Measurements from ENCODE around the gene MRPL44. TPM values are rescaled to one million over a fixed set of nuclear protein-coding genes. Genes with fewer than 3 reads are reported as not detected.

Gene MRPL44
- total and polyA plus RNA-seq, 2 of the 13 experiments (the other 11 are each of a cell fraction or from before 2014, with no cell fraction given), result 38.4 to 78.0 TPM

- TF ChIP-seq CHCHD3 (CRISPR knock-in tag; IDR thresholded peaks at IDR 0.05) (no peak), SMAD1 (CRISPR knock-in tag; IDR thresholded peaks at IDR 0.05; ENCODE audit: borderline replicate concordance, low read depth) (0 out of 2 replicates have a peak, but pooled peaks have one; percentile 29), ZNF263 (CRISPR knock-in tag; IDR thresholded peaks at IDR 0.05) (0 out of 2 replicates have a peak, but pooled peaks have one; percentile 14), SALL1 (CRISPR knock-in tag; IDR thresholded peaks at IDR 0.05) (0 out of 2 replicates have a peak, but pooled peaks have one; percentile 23)
- FAIRE-seq (no peak), DNase-seq (ENCODE audit: low spot score) (no peak), ATAC-seq (no peak)
- Histone ChIP-seq H4K20me1 (ENCODE audit: insufficient read depth, low read length) (no peaks in the 10 kb centered on the region), H3K9me3 (ENCODE audit: low read length) (peaks cover 8% of the 10 kb centered on the region), H3K4me1 (ENCODE audit: insufficient read depth, low read length) (peaks cover 52% of the 10 kb centered on the region), H3K27me3 (ENCODE audit: control insufficient read depth in 1 of 2, insufficient read depth in 2 of 2, low read length in 2 of 2) (no peaks in the 10 kb centered on the region; a peak in 1 of 5 replicates), H3K9ac (ENCODE audit: insufficient read depth, low read depth, low read length) (no peak overlapping the region), H3K27ac (ENCODE audit: extremely low read length, insufficient read depth, low read length) (peak overlapping the region; percentile 90), H3K4me3 (replicated peaks in 1 of 3; ENCODE audit: insufficient read depth in 1 of 3, low read depth in 2 of 3, low read length in 3 of 3) (no peak overlapping the region), H3K4me2 (ENCODE audit: low read depth, low read length) (no peak overlapping the region), H3K36me3 (replicated peaks in 1 of 2; ENCODE audit: control insufficient read depth in 1 of 2, insufficient read depth in 2 of 2, low read length in 2 of 2) (no peaks in the 10 kb centered on the region; a peak in 1 of 5 replicates), H2AFZ (ENCODE audit: low read length) (no peak overlapping the region), H3K79me2 (ENCODE audit: insufficient read depth, low read length) (peaks cover 72% of the 10 kb centered on the region)
- intact Hi-C loops (cut with micrococcal nuclease; ENCODE audit: unreplicated experiment), result no loop called here
- in situ Hi-C loops (cut with HindIII; ENCODE audit: extremely low pct_ligation_motif_present, low pct_unique_long_range_greater_than_20kb), result no loop called here
- ChIA-PET CTCF (ENCODE audit: low intra/inter-chr PET ratio, low total read pairs) (no interaction called here), POLR2A (interaction anchor here (2.7 kb wide), 1 partner anchor 27 kb away, joined by 12 read pairs; no protein-coding TSS in a partner anchor)
- WGBS (ENCODE audit: low lambda C conversion rate), result 89% methylated on average over 7 of the region's 7 CpGs
- no TSS peak for BruUV-seq (replicated peaks)
These were observed 28.9 kb upstream of the MRPL44 start for GRCh38 chr2:223928113-223929006.

GRCh38 chr2:223929571-223930102 is 27.6 kb upstream of the MRPL44 start:
- Histone ChIP-seq H3K4me1 (ENCODE audit: insufficient read depth, low read length) (peaks cover 56% of the 10 kb centered on the region), H3K27ac (ENCODE audit: extremely low read length, insufficient read depth, low read length) (peak overlapping the region; percentile 90), H2AFZ (ENCODE audit: low read length) (no peak overlapping the region), H3K4me2 (ENCODE audit: low read depth, low read length) (peak overlapping the region; percentile 92), H3K27me3 (ENCODE audit: control insufficient read depth in 1 of 2, insufficient read depth in 2 of 2, low read length in 2 of 2) (no peaks in the 10 kb centered on the region; a peak in 1 of 5 replicates), H3K36me3 (replicated peaks in 1 of 2; ENCODE audit: control insufficient read depth in 1 of 2, insufficient read depth in 2 of 2, low read length in 2 of 2) (no peaks in the 10 kb centered on the region; a peak in 1 of 5 replicates), H3K9ac (ENCODE audit: insufficient read depth, low read depth, low read length) (peak overlapping the region; percentile 81), H3K79me2 (ENCODE audit: insufficient read depth, low read length) (peaks cover 69% of the 10 kb centered on the region), H3K4me3 (replicated peaks in 1 of 3; ENCODE audit: insufficient read depth in 1 of 3, low read depth in 2 of 3, low read length in 3 of 3) (peak overlapping the region; percentile 53 to 68 (median 64)), H4K20me1 (ENCODE audit: insufficient read depth, low read length) (no peaks in the 10 kb centered on the region), H3K9me3 (ENCODE audit: low read length) (peaks cover 8% of the 10 kb centered on the region)
- WGBS (ENCODE audit: low lambda C conversion rate), result 4% methylated on average over 4 of the region's 4 CpGs
- intact Hi-C loops (cut with micrococcal nuclease; ENCODE audit: unreplicated experiment), result loop anchor here (1.0 to 5.0 kb wide), 6 partner anchors 16 to 92 kb away; partner anchors contain the start of genes AP1S3, MRPL44 and WDFY1
- POLR2A ChIA-PET, result interaction anchor here (0.6 to 3.2 kb wide), 21 partner anchors 9 to 217 kb away, joined by 3 to 82 read pairs (median 6); partner anchors contain the start of genes MRPL44 and WDFY1
- in situ Hi-C loops (cut with HindIII; ENCODE audit: extremely low pct_ligation_motif_present, low pct_unique_long_range_greater_than_20kb), result no loop called here
- DNase-seq (ENCODE audit: low spot score) (peak; percentile 64), ATAC-seq (peak; percentile 28), FAIRE-seq (no peak)
- CTCF ChIA-PET (ENCODE audit: low intra/inter-chr PET ratio, low total read pairs), result no interaction called here
- BruUV-seq (replicated peaks), result no TSS peak
- peak; percentile 26 for TF ChIP-seq SKI (IDR thresholded peaks at IDR 0.05; ENCODE audit: partially characterized antibody)
- peak; percentile 78 for TF ChIP-seq PPARG (CRISPR knock-in tag; conservative IDR thresholded peaks at IDR 0.05)
- peak; percentile 39; the same call in 1 of the 2 replicates for TF ChIP-seq ZNF142 (CRISPR knock-in tag; IDR thresholded peaks at IDR 0.05)
- TF ChIP-seq CHD2 (IDR thresholded peaks at IDR 0.05; ENCODE audit: low read depth, low read length), result no peak

Measured in HepG2 (cell line).